HG02840 (cell line): ENCODE measurements around the gene SERPINB3.
"Not testable (repeated sequence)": the region's sequence is repeated elsewhere in the genome, so short reads cannot be mapped to it uniquely, and the experiment has no call there.

ENCODE experiments used
- ATAC-seq: cut with Tn5 transposase; IDR thresholded peaks from one replicate; pipeline ENCODE4 v1.9.1; 2021; ENCODE audit warnings: mild to moderate bottlenecking, moderate library complexity, moderate number of reproducible peaks; ENCODE audit not compliant: unreplicated experiment, low FRiP score

Gene SERPINB3

DNA sequence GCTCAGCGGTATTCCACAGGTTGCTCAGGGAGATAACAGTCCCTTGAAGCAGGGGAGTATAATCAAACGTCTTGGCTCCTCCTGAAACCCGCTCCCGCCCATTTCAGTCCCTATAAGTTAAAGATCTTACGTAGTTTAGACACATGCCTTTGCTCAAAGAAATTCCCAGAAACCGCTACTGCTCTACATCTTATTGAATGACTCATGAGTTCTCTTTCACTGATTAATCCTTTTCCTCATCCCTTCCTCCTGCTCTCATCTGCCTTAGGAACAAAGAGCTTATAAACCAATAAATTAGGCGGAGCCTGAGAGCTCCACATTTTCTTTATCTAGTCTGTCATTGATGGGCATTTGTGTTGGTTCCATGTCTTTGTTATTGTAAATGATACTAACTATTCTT is 13.5 kb downstream of the SERPINB3 start:
- no peak for ATAC-seq

- no peak for ATAC-seq
Observed at GRCh38 chr18:63646936-63647335, 14.8 kb downstream of the SERPINB3 start.

DNA sequence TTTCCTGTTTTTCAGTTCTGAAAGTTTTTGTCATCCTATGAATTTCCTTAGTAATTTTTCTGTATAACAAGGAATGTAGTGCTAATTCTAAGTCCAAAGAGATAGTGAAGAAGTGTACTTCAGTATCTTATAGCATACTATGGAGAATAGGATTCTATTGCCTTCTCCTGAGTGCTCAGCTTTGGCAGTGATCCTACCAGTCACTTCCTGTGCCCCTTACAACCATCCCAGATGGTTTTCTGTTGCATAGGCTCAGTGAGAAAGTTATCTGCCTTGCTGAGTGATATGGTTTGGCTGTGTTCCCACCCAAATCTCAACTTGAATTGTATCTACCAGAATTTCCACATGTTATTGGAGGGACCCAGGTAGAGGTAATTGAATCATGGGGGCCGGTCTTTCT is 17.0 kb downstream of the SERPINB3 start:
- not testable (repeated sequence) for ATAC-seq

DNA sequence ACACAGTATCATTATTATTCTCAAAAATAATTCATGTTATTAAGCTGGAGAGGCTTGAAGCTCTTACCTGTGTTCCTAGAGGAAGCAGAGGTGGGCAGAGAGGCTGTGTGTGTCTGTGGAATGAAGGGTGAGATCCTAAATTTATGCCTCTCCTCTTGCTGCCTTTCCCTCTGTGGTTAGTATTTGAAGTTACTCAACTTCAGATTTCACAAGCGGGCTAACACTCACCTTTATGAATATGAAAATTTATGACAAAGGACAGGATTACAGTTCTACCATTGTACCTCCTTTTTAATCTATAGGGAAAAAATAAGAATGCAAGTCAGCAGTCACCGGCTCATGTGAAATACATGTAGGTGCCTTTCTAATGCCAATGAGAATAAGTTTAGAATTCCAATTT is 17.6 kb downstream of the SERPINB3 start, which contains the start of gene SERPINB4:
Gene SERPINB4, minus strand, starts transcription at position 115 of the 400 bp plus-strand sequence. CDS start 679 bp downstream, outside the sequence.
- not testable (repeated sequence) for ATAC-seq

DNA sequence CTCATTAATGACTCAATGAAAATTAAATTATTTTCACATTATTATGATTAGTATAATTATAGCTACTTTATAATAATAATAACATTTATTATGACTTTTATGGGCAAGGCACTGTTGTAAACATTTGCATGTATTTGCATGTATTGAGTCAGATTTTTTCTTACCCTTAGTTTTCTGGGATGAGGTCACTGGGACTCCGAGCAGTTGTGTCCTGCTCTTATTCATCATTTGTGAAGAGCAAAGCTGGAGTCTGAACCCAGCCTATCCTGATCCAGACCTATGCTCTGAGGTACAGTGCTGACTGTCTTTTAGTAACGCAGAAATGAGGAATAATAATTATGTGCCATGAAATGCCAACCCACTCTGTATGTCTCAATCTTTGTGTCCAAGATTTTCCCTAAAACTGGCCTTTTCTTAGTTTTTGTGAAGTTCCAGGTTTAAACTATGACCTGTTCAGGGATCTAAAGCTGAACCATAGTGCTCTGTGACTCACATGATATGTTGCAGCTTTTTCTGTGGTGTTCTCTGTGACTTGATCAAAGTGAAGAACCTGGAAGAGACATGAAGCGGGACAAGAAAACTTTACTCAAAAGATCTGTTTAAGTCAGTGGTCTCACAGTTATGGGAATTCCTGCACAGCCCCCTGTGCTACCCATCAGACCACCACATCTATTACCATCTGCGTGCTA is 18.9 kb downstream of the SERPINB3 start:
- ATAC-seq = not testable (repeated sequence)

DNA sequence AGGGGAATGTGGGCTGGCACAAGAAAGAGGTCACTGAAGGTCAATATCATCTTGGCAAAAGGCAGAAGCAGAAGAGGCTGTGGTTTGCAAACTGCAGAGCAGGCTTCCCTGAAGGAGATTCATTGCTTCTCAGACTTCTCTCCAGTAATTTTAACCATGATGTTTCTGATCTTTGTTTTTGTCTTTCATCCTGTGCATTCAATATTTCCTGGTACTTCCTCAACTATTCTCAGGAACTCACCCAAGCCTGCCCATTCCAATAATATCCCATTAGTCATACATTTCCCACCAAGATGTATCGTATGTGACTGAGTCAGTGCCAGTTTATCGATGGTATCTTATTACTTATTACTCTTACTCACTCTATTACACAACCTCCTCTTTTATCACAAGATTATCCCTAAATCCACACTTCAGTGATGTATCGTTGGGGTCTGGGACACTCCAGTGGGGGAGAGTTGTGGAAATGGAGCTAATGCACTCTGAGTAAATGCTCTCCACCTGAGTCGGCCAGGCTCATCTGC is 20.5 kb downstream of the SERPINB3 start:
- ATAC-seq = not testable (repeated sequence)

- ATAC-seq = no peak
Observed at GRCh38 chr18:63637703-63638102, 24.0 kb downstream of the SERPINB3 start.

- ATAC-seq = no peak
Observed at GRCh38 chr18:63627819-63628218, 33.9 kb downstream of the SERPINB3 start.

- no peak for ATAC-seq
Observed at GRCh38 chr18:63626431-63626830, 35.3 kb downstream of the SERPINB3 start.

GRCh38 chr18:63624863-63625262 is 36.8 kb downstream of the SERPINB3 start:
- no peak for ATAC-seq

- no peak for ATAC-seq
Observed at GRCh38 chr18:63619661-63620060, 42.0 kb downstream of the SERPINB3 start.

DNA sequence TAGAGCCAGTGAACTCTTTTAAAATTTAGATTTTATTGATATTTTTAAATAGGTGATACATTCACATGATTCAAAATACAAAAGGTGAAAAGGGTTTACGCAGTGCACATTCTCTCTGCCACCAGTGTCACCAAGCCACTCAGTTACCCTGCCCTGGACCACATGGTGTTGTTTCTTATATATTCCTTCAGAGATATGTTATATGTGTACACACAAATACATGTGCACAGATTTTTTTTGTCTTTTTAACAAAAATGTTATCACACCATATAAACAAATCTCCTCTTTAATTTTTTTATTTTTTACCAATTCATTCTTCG is 43.8 kb downstream of the SERPINB3 start:
- no peak for ATAC-seq

DNA sequence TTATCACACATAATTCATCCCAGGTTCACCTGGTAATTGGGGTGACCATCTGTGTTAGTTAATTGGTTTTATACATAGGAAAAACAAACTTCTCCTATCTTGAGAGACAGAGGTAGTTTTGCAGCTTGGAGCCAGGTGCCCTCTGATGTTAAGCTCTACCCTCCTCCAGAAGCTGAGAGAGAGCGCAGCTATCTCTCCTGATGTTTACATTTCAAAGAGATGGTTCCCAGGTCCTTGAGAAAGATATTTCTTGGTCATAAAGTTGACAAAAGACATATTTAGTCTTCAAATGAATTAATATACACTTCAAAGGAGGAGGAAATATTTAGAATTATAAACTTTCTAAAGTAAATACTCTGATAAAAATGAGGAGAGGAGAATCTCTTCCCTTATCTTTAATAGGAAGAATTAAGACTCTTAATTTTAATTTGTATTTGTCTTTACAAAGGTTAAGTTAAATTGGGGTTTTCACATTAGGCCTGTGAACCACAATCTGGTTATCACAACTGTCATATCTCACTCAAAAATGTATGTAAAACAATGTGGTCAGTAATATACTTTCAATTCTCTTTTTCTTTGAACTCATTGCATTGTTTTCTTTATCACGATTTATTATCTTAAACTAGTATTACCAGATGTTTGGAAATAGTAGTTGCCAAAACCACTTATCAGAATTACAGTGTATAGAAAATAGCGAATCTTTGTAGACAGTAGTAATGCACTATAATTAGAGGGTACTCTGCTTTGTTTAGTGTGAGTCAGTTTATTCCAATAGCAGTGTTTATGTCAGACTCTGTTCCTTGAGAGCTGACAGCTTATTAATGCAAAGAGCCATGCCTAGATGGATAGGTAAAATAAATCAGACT is 44.4 kb downstream of the SERPINB3 start:
- no peak for ATAC-seq

DNA sequence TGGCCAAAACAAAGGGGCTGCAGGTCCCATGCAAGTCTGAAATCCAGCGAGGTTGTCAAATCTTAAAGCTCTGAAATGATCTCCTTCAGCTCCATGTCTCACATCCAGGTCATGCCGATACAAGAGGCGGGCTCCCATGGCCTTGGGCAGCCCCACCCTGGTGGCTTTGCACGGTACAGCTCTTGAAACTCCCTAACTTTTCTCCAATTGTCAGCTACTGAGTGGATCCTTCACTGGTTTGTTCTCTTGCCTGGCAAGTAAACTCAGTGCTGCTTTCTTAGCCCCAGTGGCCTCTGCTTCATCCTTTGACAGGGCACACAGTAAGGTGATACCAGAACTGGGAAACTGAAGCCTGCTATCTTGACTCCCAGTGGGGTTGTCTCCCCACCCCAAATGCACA is 48.3 kb downstream of the SERPINB3 start:
- no peak for ATAC-seq

- ATAC-seq = no peak
Observed at GRCh38 chr18:63606526-63606925, 55.2 kb downstream of the SERPINB3 start.
